Activated T-helper 1 cell treated with anti-CD3 and anti-CD28 coated beads, Interleukin-12 subunit alpha, Interleukin-12 subunit beta, Interleukin-2, Interleukin-4 antibody, amounts not matched to agents 30 ng/mL and 10 ng/mL and 1 ng/mL, durations not matched to agents 14 hours and 24 hours and 36 hours (primary cell): ENCODE measurements around the gene CDK10. TPM values are rescaled to one million over a fixed set of nuclear protein-coding genes. Genes with fewer than 3 reads are reported as not detected.
"Not testable (repeated sequence)": the region's sequence is repeated elsewhere in the genome, so short reads cannot be mapped to it uniquely, and the experiment has no call there.

ENCODE experiments used
- DNase-seq: peaks from one replicate; pipeline ENCODE4 v3.0.0; 2021; ENCODE audit warnings: low spot score
- H3K27ac Mint-ChIP-seq: one replicate; pipeline ENCODE4 v1.8.0; 2021; ENCODE audit warnings: mild to moderate bottlenecking, mixed read lengths
- H3K27me3 Mint-ChIP-seq: one replicate; pipeline ENCODE4 v1.8.0; 2022; ENCODE audit warnings: mild to moderate bottlenecking, moderate library complexity, mixed read lengths; ENCODE audit not compliant: insufficient read depth
- H3K36me3 Mint-ChIP-seq: one replicate; pipeline ENCODE4 v1.8.0; 2021; ENCODE audit warnings: low read depth, mixed read lengths
- H3K4me1 Mint-ChIP-seq: one replicate; pipeline ENCODE4 v1.8.0; 2021; ENCODE audit warnings: low read depth, mixed read lengths
- H3K4me3 Mint-ChIP-seq: one replicate; pipeline ENCODE4 v1.8.0; 2021; ENCODE audit warnings: mild to moderate bottlenecking, moderate library complexity, mixed read lengths
- H3K9me3 Mint-ChIP-seq: one replicate; pipeline ENCODE4 v1.8.0; 2021; ENCODE audit warnings: mixed read lengths
- intact Hi-C: fragments of 100-400 bp; cut with micrococcal nuclease; formaldehyde crosslinking; loops from one replicate; pipeline ENCODE4 v1.15.1; 2024
- total RNA-seq: library from RNA; stranded (reverse); gene quantifications from 2 replicates; pipeline ENCODE4 v1.2.3, GENCODE V29; 2022

CDK10 gene
- total RNA-seq, 1 donor from 2014 or later, result 93.9 TPM

DNA sequence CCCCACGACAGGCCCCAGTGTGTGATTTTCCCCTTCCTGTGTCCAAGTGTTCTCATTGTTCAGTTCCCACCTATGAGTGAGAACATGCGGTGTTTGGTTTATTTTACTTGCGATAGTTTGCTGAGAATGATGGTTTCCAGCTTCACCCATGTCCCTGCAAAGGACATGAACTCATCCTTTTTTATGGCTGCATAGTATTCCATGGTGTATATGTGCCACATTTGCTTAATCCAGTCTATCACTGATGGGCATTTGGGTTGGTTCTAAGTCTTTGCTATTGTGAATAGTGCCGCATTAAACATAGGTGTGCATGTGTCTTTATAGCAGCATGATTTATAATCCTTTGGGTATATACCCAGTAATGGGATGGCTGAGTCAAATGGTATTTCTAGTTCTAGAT, 14.9 kb upstream of the CDK10 start:
- H3K9me3 Mint-ChIP-seq, H3K4me1 Mint-ChIP-seq, intact Hi-C loops: not testable (repeated sequence)

DNA sequence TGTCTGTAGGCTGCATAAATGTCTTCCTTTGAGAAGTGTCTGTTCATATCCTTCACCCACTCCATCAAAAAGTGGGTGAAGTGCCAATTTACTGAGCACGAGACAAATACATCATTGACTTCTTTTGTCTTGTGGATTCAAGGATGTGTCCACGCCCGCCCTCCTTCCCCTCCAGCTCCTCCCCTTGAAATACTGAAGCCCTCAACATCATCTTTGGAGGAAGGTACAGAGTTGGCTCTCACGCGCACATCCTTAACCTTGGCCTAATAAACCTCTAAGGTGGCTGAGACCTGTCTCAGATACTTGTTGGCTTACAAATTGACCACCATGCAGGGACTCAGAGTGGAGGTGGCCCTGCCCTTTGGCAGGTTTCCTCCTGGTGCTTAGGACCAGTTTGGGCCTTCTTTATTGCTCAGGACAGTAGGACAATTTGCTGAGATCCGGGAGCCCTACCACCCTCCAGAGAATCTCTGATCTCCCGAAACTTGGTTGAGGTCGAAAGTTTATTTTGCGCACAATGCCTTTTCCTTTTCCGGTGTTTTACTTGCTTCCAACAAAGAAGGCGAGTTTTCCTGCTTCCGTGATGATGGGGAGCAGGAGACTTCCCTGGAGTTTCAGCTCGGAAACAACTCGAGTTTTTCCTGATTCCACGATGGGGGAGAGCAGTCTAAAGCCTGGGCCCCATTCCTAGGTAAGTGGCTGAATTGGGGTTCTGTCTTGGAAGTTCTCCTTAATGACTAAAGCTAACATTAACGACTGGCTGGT, 14.1 kb upstream of the CDK10 start:
- Mint-ChIP-seq H3K27me3 (no peaks in the 10 kb centered on the region), H3K9me3 (no peaks in the 10 kb centered on the region), H3K4me3 (no peak overlapping the region), H3K27ac (no peak overlapping the region), H3K36me3 (no peaks in the 10 kb centered on the region), H3K4me1 (peaks cover 6% of the 10 kb centered on the region)
- intact Hi-C loops, result no loop called here
- DNase-seq, result no peak

More for the DNA sequence above, 14.9 kb upstream of the CDK10 start:
- H3K27me3 Mint-ChIP-seq, H3K27ac Mint-ChIP-seq, DNase-seq, H3K4me3 Mint-ChIP-seq, H3K36me3 Mint-ChIP-seq: not testable (repeated sequence)

GRCh38 chr16:89678258-89678657, 8.2 kb upstream of the CDK10 start:
- H3K4me3 Mint-ChIP-seq, result no peak overlapping the region
- no peak overlapping the region for H3K27ac Mint-ChIP-seq
- DNase-seq, result no peak
- no peaks in the 10 kb centered on the region for H3K4me1 Mint-ChIP-seq
- intact Hi-C loops, result no loop called here
- no peaks in the 10 kb centered on the region for H3K27me3 Mint-ChIP-seq
- peaks cover 4% of the 10 kb centered on the region for H3K36me3 Mint-ChIP-seq
- H3K9me3 Mint-ChIP-seq, result no peaks in the 10 kb centered on the region

DNA sequence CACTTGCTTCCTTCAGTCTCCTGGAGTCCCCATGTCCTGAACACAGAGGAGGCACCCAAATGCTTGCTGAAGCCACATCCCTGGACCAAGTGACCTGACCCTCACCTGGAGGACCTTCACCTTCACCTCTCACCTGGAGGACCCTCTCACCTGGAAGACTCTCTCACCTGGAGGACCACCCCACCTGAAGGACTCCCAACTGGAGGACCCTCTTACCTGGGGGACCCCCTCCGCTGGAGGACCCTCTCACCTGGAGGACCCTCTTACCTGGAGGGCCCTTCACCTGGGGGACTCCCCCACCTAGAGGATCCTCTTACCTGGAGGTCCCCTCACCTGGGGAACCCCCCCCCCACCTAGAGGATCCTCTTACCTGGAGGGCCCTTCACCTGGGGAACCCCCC, 573 bp upstream of the CDK10 start:
- DNase-seq, result no peak
- Mint-ChIP-seq H3K4me1 (peaks cover 6% of the 10 kb centered on the region), H3K36me3 (peaks cover 14% of the 10 kb centered on the region), H3K27ac (peak overlapping the region; percentile 52), H3K27me3 (no peaks in the 10 kb centered on the region), H3K9me3 (peaks cover 5% of the 10 kb centered on the region), H3K4me3 (peak overlapping the region; percentile 63)
- intact Hi-C loops, result loop anchor here (1.0 kb wide), 3 partner anchors 14 to 28 kb away; no protein-coding TSS in a partner anchor

- Mint-ChIP-seq H3K36me3 (peaks cover 18% of the 10 kb centered on the region), H3K4me3 (peak overlapping the region; percentile 94), H3K4me1 (peaks cover 6% of the 10 kb centered on the region), H3K9me3 (peaks cover 5% of the 10 kb centered on the region), H3K27me3 (no peaks in the 10 kb centered on the region), H3K27ac (peak overlapping the region; percentile 74)
- no peak for DNase-seq
- intact Hi-C loops, result no loop called here
Observed at GRCh38 chr16:89687092-89687940, 827 bp downstream of the CDK10 start.

GRCh38 chr16:89688395-89688794, 1.9 kb downstream of the CDK10 start:
- H3K4me1 Mint-ChIP-seq, result peaks cover 6% of the 10 kb centered on the region
- H3K36me3 Mint-ChIP-seq, result peaks cover 21% of the 10 kb centered on the region
- intact Hi-C loops, result no loop called here
- peak overlapping the region; percentile 94 for H3K4me3 Mint-ChIP-seq
- H3K27ac Mint-ChIP-seq, result no peak overlapping the region
- no peaks in the 10 kb centered on the region for H3K27me3 Mint-ChIP-seq
- DNase-seq, result no peak
- H3K9me3 Mint-ChIP-seq, result peaks cover 5% of the 10 kb centered on the region

DNA sequence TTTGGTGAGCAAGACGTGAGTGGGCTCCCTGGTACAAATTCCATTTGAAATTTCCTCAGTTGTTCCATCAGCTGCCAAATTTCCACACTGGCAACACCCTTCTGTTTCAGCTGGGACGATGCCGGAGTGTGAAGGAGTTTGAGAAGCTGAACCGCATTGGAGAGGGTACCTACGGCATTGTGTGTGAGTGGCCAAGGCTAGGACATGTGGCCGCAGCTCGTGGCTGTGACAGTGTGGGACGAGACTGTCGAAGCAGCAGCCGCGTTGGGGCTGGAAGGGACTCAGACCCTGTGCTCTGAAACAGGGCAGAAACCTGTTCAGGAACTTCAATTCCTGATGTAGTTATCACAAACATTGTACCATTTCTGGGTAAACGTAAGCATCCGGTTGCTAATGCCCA, 2.7 kb downstream of the CDK10 start:
- Mint-ChIP-seq H3K27ac (no peak overlapping the region), H3K36me3 (peaks cover 24% of the 10 kb centered on the region), H3K9me3 (peaks cover 5% of the 10 kb centered on the region), H3K27me3 (no peaks in the 10 kb centered on the region), H3K4me1 (peaks cover 6% of the 10 kb centered on the region), H3K4me3 (no peak overlapping the region)
- no peak for DNase-seq
- intact Hi-C loops, result no loop called here

DNA sequence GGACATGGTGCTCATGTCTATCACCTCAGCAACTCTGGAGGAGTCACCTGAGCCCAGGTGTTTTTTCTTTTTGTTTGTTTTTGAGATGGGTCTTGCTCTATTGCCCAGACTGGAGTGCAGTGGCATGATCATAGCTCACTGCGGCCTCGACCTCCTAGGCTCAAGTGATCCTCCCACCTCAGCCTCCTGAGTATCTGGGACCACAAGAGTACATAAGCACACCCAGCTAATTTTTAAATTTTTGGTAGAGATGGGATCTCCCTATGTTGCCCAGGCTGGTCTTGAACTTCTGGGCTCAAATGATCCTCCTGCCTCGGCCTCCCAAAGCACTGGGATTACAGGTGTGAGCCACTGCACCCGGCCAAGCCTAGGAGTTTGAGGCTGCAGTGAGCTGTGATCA, 3.1 kb downstream of the CDK10 start:
- H3K36me3 Mint-ChIP-seq, result peaks cover 24% of the 10 kb centered on the region
- H3K4me3 Mint-ChIP-seq, DNase-seq, H3K27me3 Mint-ChIP-seq, H3K9me3 Mint-ChIP-seq, H3K4me1 Mint-ChIP-seq, H3K27ac Mint-ChIP-seq, intact Hi-C loops: not testable (repeated sequence)

GRCh38 chr16:89690392-89690901, 4.0 kb downstream of the CDK10 start:
- H3K4me3 Mint-ChIP-seq, result no peak overlapping the region
- H3K9me3 Mint-ChIP-seq, result no peaks in the 10 kb centered on the region
- H3K36me3 Mint-ChIP-seq, result peaks cover 20% of the 10 kb centered on the region
- H3K4me1 Mint-ChIP-seq, result peaks cover 6% of the 10 kb centered on the region
- H3K27me3 Mint-ChIP-seq, result no peaks in the 10 kb centered on the region
- intact Hi-C loops, result no loop called here
- no peak for DNase-seq
- no peak overlapping the region for H3K27ac Mint-ChIP-seq

GRCh38 chr16:89691231-89691985, 4.9 kb downstream of the CDK10 start:
- Mint-ChIP-seq H3K27ac (no peak overlapping the region), H3K4me1 (peaks cover 6% of the 10 kb centered on the region), H3K27me3 (no peaks in the 10 kb centered on the region), H3K36me3 (peaks cover 20% of the 10 kb centered on the region), H3K9me3 (no peaks in the 10 kb centered on the region), H3K4me3 (no peak overlapping the region)
- intact Hi-C loops, result no loop called here
- DNase-seq, result no peak

GRCh38 chr16:89691986-89692569, 5.6 kb downstream of the CDK10 start:
- peaks cover 19% of the 10 kb centered on the region for H3K36me3 Mint-ChIP-seq
- H3K27ac Mint-ChIP-seq, result no peak overlapping the region
- no peaks in the 10 kb centered on the region for H3K9me3 Mint-ChIP-seq
- peaks cover 6% of the 10 kb centered on the region for H3K4me1 Mint-ChIP-seq
- H3K27me3 Mint-ChIP-seq, result no peaks in the 10 kb centered on the region
- no peak for DNase-seq
- H3K4me3 Mint-ChIP-seq, result no peak overlapping the region
- intact Hi-C loops, result no loop called here

- Mint-ChIP-seq H3K27me3 (no peaks in the 10 kb centered on the region), H3K9me3 (no peaks in the 10 kb centered on the region), H3K4me1 (no peaks in the 10 kb centered on the region), H3K27ac (no peak overlapping the region), H3K36me3 (peaks cover 19% of the 10 kb centered on the region), H3K4me3 (no peak overlapping the region)
- intact Hi-C loops, result no loop called here
- no peak for DNase-seq
Observed at GRCh38 chr16:89693289-89693731, 6.8 kb downstream of the CDK10 start.
